ENCODE data around the gene KAT8. TPM values are rescaled to one million over a fixed set of nuclear protein-coding genes. Genes with fewer than 3 reads are reported as not detected.

KAT8 gene
- total and polyA plus RNA-seq, 2 of the 13 experiments (the other 11 are each of a cell fraction or from before 2014, with no cell fraction given) = 79.0 to 84.2 TPM

DNA sequence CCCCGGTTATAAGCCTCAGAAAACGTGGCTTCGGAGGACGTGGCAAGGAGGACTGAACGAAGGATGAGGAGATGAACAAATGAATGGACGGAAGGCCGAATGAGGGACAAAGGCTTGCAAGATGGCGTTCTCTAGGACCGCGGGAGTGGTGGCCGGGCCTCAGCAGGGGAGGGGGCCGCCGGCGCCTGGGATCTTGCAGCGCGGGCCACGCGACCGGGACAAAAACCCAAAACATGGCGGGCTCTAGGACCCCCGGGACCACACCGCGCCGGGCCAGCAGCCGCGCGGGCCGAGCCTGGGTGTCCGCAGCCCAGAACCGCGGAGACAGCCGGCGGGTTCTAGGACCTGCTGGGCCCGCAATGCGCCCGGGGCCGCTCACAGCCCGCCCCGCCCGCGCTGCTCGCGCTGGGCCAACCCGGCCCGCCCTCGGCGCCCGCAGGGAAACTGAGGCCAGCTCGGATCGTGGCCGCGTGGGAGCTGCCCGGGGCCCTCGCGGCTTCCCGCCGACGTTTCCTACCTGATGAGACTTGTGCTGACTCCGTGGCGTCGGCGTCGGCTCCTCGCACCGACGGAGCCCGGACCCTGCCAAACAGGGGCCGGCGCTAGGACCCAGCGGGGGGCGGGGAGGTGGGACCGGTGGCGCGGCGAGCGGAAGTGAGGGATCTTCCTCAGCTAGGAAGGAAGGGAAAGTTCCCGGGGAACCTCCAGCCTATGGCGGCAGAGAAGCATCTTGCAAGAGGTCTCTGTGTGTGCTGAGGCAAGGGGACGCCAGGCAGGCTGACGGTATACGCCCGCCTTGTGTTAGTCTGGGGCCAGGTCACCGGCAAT, 44.1 kb upstream of the KAT8 start (continued):
- peak; percentile 88 for TF ChIP-seq ZIK1 (CRISPR knock-in tag; IDR thresholded peaks at IDR 0.05; ENCODE audit: borderline replicate concordance, low read depth)
- peak; percentile 53; the same call in 1 of the 2 replicates for TF ChIP-seq ZNF614 (CRISPR knock-in tag; IDR thresholded peaks at IDR 0.05; ENCODE audit: borderline replicate concordance)
- TF ChIP-seq ZNF766 (CRISPR knock-in tag; IDR thresholded peaks at IDR 0.05; ENCODE audit: borderline replicate concordance) = peak; percentile 52; the same call in 1 of the 2 replicates
- TF ChIP-seq ATF7-NPFF (CRISPR knock-in tag; IDR thresholded peaks at IDR 0.05; ENCODE audit: low read depth) = no peak; the same call in 1 of the 2 replicates
- no peak for TF ChIP-seq SNAPC2 (CRISPR knock-in tag; IDR thresholded peaks at IDR 0.05)
- TF ChIP-seq, protein P1, sequence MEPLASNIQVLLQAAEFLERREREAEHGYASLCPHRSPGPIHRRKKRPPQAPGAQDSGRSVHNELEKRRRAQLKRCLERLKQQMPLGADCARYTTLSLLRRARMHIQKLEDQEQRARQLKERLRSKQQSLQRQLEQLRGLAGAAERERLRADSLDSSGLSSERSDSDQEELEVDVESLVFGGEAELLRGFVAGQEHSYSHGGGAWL (CRISPR knock-in tag; IDR thresholded peaks at IDR 0.05) = peak; percentile 17; the same call in 1 of the 2 replicates
- TF ChIP-seq ZBTB7A (CRISPR knock-in tag; IDR thresholded peaks at IDR 0.05) = peak; percentile 74; the same call in 1 of the 2 replicates
- TF ChIP-seq HMGA1 (CRISPR knock-in tag; conservative IDR thresholded peaks at IDR 0.05) = no peak
- TF ChIP-seq GPN1 (CRISPR knock-in tag; IDR thresholded peaks at IDR 0.05; ENCODE audit: borderline replicate concordance) = no peak; the same call in 1 of the 2 replicates
- TF ChIP-seq ISL2 (CRISPR knock-in tag; IDR thresholded peaks at IDR 0.05) = peak; percentile 80
- TF ChIP-seq, protein P2, sequence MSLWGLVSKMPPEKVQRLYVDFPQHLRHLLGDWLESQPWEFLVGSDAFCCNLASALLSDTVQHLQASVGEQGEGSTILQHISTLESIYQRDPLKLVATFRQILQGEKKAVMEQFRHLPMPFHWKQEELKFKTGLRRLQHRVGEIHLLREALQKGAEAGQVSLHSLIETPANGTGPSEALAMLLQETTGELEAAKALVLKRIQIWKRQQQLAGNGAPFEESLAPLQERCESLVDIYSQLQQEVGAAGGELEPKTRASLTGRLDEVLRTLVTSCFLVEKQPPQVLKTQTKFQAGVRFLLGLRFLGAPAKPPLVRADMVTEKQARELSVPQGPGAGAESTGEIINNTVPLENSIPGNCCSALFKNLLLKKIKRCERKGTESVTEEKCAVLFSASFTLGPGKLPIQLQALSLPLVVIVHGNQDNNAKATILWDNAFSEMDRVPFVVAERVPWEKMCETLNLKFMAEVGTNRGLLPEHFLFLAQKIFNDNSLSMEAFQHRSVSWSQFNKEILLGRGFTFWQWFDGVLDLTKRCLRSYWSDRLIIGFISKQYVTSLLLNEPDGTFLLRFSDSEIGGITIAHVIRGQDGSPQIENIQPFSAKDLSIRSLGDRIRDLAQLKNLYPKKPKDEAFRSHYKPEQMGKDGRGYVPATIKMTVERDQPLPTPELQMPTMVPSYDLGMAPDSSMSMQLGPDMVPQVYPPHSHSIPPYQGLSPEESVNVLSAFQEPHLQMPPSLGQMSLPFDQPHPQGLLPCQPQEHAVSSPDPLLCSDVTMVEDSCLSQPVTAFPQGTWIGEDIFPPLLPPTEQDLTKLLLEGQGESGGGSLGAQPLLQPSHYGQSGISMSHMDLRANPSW (CRISPR knock-in tag; IDR thresholded peaks at IDR 0.05; ENCODE audit: borderline replicate concordance) = no peak; the same call in 1 of the 2 replicates
- TF ChIP-seq, protein P3, sequence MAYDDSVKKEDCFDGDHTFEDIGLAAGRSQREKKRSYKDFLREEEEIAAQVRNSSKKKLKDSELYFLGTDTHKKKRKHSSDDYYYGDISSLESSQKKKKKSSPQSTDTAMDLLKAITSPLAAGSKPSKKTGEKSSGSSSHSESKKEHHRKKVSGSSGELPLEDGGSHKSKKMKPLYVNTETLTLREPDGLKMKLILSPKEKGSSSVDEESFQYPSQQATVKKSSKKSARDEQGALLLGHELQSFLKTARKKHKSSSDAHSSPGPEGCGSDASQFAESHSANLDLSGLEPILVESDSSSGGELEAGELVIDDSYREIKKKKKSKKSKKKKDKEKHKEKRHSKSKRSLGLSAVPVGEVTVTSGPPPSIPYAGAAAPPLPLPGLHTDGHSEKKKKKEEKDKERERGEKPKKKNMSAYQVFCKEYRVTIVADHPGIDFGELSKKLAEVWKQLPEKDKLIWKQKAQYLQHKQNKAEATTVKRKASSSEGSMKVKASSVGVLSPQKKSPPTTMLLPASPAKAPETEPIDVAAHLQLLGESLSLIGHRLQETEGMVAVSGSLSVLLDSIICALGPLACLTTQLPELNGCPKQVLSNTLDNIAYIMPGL (CRISPR knock-in tag; IDR thresholded peaks at IDR 0.05; ENCODE audit: borderline replicate concordance in 1 of 2, low read depth in 1 of 2) = peak; percentile 58 to 85
- TF ChIP-seq MZF1 (CRISPR knock-in tag; IDR thresholded peaks at IDR 0.05; ENCODE audit: borderline replicate concordance) = 0 out of 2 replicates have a peak, but pooled peaks have one; percentile 78
- TF ChIP-seq IKZF4 (CRISPR knock-in tag; IDR thresholded peaks at IDR 0.05; ENCODE audit: borderline replicate concordance, low read depth, not compliant biosample characterization) = peak; percentile 55
- TF ChIP-seq, protein P4, sequence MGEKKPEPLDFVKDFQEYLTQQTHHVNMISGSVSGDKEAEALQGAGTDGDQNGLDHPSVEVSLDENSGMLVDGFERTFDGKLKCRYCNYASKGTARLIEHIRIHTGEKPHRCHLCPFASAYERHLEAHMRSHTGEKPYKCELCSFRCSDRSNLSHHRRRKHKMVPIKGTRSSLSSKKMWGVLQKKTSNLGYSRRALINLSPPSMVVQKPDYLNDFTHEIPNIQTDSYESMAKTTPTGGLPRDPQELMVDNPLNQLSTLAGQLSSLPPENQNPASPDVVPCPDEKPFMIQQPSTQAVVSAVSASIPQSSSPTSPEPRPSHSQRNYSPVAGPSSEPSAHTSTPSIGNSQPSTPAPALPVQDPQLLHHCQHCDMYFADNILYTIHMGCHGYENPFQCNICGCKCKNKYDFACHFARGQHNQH (CRISPR knock-in tag; IDR thresholded peaks at IDR 0.05) = peak; percentile 73
- no peak for TF ChIP-seq PITX1 (CRISPR knock-in tag; IDR thresholded peaks at IDR 0.05)
- TF ChIP-seq ASH2L (IDR thresholded peaks at IDR 0.05; ENCODE audit: insufficient read length, low read depth, low read length) = peak; percentile 97
- 0 out of 2 replicates have a peak, but pooled peaks have one; percentile 23 for TF ChIP-seq ZNF678 (CRISPR knock-in tag; IDR thresholded peaks at IDR 0.05)
- TF ChIP-seq, protein P5, sequence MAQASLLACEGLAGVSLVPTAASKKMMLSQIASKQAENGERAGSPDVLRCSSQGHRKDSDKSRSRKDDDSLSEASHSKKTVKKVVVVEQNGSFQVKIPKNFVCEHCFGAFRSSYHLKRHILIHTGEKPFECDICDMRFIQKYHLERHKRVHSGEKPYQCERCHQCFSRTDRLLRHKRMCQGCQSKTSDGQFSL (CRISPR knock-in tag; IDR thresholded peaks at IDR 0.05) = peak; percentile 57; the same call in 1 of the 2 replicates
- TF ChIP-seq ZNF180 (CRISPR knock-in tag; IDR thresholded peaks at IDR 0.05; ENCODE audit: borderline replicate concordance, low read depth) = 0 out of 2 replicates have a peak, but pooled peaks have one; percentile 33
- TF ChIP-seq TAF15 (IDR thresholded peaks at IDR 0.05; ENCODE audit: low read depth, low read length, poor library complexity, severe bottlenecking) = no peak

Measured in HepG2 (cell line).